Measurements from ENCODE around the gene POLR1A.

Gene POLR1A

DNA sequence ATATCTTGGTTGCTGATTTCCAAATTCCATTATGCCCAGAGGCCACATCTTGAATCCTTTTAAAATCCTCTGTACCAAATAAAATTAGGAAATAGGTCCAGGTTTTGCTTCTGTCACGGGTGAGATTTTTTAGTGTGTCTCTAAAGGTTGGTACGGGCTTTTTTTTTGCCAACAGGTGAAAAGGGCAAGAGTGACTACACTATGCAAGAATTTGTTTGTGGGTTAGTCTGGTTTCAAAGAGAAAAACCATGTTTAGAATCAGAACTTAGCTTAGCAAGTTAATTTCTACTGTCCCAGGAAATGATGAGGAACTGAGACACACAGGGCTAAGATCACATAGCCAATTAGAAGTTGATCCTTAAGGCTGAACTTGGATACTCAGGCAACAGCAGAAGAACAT is 41.7 kb downstream of the POLR1A start:
- DNase-seq (ENCODE audit: low read depth), result no peak

DNA sequence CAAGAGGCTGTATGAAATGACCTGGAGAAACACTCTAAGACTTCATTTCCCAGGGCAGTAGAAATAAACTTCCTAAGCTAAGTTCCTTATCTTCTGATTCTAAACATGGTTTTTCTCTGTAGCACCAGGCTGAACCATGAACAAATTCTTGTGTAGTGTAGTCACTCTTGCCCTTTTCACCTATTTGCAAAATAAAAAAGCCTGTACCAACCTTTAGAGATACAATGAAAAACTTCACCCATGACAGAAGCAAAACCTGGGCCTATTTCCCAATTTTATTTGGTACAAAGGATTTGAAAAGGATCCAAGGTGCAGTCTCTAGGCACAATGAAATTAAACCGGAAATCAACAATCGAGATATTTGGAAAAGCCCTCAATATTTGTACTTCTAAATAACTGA is 43.6 kb downstream of the POLR1A start:
- DNase-seq (ENCODE audit: low read depth), result no peak

GRCh38 chr2:86056590-86057331 is 48.9 kb downstream of the POLR1A start:
- no peak for DNase-seq (ENCODE audit: low read depth)

- DNase-seq (ENCODE audit: low read depth), result no peak
Measured at GRCh38 chr2:86055314-86055713, 50.4 kb downstream of the POLR1A start.

- no peak for DNase-seq (ENCODE audit: low read depth)
Measured at GRCh38 chr2:86054535-86055082, 51.1 kb downstream of the POLR1A start.

- no peak for DNase-seq (ENCODE audit: low read depth)
Measured at GRCh38 chr2:86053166-86053565, 52.5 kb downstream of the POLR1A start.

GRCh38 chr2:86052676-86053075 is 53.0 kb downstream of the POLR1A start:
- no peak for DNase-seq (ENCODE audit: low read depth)

DNA sequence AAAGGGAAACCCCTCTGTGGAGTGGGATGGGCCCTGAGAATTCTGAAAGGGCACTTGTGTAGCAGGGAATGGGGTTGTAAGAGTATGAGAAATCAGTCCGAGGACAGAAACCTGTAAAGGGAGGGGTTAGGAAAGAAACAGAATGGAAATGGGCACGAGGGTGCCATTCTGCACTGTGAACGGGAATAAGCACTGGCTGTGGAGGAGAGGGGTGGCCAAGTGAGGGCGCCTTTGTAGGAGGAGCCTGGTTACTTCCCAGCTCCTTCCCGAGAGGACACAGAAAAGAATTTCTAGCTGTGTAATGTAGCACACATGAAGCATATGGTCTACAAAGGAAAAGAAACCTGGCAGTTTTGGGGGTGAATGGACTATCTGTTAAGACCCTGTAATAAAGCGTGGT is 53.4 kb downstream of the POLR1A start:
- DNase-seq (ENCODE audit: low read depth), result no peak

GRCh38 chr2:86050301-86050700 is 55.4 kb downstream of the POLR1A start:
- DNase-seq (ENCODE audit: low read depth), result no peak

- no peak for DNase-seq (ENCODE audit: low read depth)
Measured at GRCh38 chr2:86049529-86049928, 56.2 kb downstream of the POLR1A start.

DNA sequence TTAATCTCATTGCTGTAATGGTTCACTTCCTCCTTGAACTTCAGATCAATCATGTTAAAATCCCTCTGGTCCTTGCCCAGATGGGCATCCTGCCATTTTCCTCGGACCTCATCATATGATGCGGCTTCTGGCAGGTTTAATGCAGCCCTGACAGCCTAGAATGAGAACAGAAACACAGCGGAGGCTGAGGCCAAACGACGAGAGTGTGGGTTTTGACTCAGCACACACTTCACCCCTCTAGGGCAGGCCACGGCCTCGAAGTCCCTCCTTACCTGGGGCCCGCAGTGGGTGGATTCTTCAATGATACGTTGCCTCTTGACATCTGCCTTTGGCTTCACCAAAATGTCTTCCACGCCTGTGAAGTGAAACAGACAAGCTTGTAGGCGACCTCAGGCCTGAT is 56.8 kb downstream of the POLR1A start:
- DNase-seq (ENCODE audit: low read depth), result no peak

DNA sequence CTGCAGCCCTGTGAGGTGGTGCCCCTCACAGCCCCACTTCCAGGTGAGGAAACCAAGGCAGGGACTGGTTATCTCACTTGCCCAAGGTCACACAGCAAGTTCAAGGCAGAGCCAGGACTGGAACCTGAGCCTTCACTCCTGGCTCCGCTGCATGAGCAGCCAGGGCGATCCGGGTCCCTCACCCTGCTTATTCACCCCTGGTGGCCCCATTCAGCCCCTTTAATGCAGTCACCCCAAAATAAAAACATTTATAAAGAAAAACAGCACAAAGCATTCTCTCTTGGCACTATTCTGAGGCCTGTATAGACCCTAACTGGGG is 57.3 kb downstream of the POLR1A start:
- DNase-seq (ENCODE audit: low read depth), result no peak

GRCh38 chr2:86047575-86048382 is 57.9 kb downstream of the POLR1A start:
- DNase-seq (ENCODE audit: low read depth), result no peak

- DNase-seq (ENCODE audit: low read depth), result no peak
Measured at GRCh38 chr2:86045541-86045940, 60.1 kb downstream of the POLR1A start.

DNA sequence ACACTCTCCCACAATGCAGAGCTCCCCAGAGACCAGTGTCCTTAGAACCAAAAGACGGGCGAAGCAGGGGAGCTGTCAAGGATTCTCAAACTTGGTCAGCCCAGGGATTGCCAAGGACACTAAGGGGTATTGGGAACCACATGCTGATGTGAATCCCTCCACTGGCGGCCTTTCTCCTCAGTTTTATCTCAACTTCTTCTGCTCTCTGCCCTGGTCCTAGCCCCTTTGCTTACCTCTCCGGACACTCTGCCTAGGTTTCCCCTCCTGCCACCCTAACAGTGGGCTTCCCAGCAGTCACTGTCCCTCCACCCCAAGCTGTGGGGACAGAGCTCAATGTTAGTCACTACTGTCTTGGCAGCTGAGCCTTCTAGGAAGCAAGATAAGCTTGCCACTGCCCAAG is 61.1 kb downstream of the POLR1A start:
- no peak for DNase-seq (ENCODE audit: low read depth)

DNA sequence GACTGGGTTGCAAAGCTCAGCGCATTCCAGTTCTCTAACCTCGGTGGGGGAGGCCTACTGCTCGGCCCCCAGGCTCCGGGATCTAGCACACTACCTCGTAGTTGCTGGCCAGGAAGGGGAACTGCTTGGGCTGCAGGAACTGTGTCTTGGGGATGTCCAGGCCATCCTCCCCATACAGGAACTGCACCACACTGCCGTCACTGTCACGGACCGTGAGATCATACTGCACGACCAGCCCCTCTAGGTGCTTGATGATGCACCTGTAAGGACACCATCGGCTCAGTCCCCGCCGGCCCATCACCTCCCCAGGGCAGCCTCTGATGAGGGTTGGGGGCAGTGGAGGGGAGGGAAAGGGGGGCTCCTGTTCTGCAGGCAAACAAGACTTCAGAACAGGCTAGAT is 61.6 kb downstream of the POLR1A start:
- DNase-seq (ENCODE audit: low read depth), result no peak

- no peak for DNase-seq (ENCODE audit: low read depth)
Measured at GRCh38 chr2:86042256-86043168, 63.2 kb downstream of the POLR1A start.

DNA sequence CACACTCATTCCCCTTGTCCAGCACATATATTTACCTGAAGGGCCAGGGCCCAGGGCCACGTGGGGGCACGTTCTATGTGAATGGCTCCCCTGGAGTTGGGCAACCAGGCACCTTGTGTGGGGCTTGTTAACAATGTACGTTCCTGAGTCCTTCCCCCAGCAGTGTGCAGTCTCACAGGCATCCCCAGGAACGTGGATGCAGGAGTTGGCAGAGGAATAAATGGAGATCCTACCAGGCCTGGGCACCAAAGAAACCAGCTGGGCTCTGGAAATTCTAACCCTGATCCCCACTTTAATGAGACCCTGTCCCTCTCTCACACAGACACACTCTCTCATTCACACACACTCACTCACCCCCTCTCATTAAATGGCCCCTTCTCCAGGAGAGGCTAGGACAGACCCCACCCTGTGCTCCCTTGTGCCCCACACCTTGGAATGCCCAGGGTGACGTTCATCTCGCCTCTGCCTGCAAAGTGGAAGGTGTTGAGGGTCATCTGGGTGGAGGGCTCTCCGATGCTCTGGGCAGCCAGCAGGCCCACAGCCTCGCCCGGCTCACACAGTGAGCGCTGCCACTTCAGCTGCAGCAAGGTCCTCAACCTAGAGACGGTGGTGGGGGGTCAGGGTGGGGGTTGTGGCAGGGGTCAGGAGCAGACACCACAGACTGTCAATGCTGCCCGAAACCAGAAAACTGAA is 65.6 kb downstream of the POLR1A start:
- no peak for DNase-seq (ENCODE audit: low read depth)

- no peak for DNase-seq (ENCODE audit: low read depth)
Measured at GRCh38 chr2:86039178-86039962, 66.3 kb downstream of the POLR1A start.

- peak; percentile 47 for DNase-seq (ENCODE audit: low read depth)
Measured at GRCh38 chr2:86038291-86039081, 67.2 kb downstream of the POLR1A start.
